HG03025 (cell line): ENCODE data around the gene MED22.
"Not testable (repeated sequence)": the region's sequence is repeated elsewhere in the genome, so short reads cannot be mapped to it uniquely, and the experiment has no call there.

Experiments used
- ATAC-seq: cut with Tn5 transposase; IDR thresholded peaks from one replicate; pipeline ENCODE4 v1.9.1; 2021; ENCODE audit warnings: mild to moderate bottlenecking, moderate library complexity; ENCODE audit not compliant: unreplicated experiment, low FRiP score

The MED22 gene

GRCh38 chr9:133339641-133340040, 8.3 kb downstream of the MED22 start:
- no peak for ATAC-seq

- ATAC-seq, result peak; percentile 64
Measured at GRCh38 chr9:133335924-133336811, 11.8 kb downstream of the MED22 start, which contains the start of gene SURF6. TSS of gene SURF6 (minus strand) at chr9:133336188. CDS start at chr9:133336132, 56 bp downstream.

- not testable (repeated sequence) for ATAC-seq
Measured at GRCh38 chr9:133334888-133335287, 13.0 kb downstream of the MED22 start.

GRCh38 chr9:133334161-133334560, 13.8 kb downstream of the MED22 start:
- no peak for ATAC-seq

GRCh38 chr9:133333566-133333965, 14.4 kb downstream of the MED22 start:
- no peak for ATAC-seq

- ATAC-seq, result no peak
Measured at GRCh38 chr9:133333011-133333410, 14.9 kb downstream of the MED22 start.

GRCh38 chr9:133332381-133332730, 15.6 kb downstream of the MED22 start:
- no peak for ATAC-seq

- no peak for ATAC-seq
Measured at GRCh38 chr9:133331641-133332380, 16.1 kb downstream of the MED22 start.

- ATAC-seq, result no peak
Measured at GRCh38 chr9:133331221-133331620, 16.7 kb downstream of the MED22 start.

- ATAC-seq, result not testable (repeated sequence)
Measured at GRCh38 chr9:133329306-133330156, 18.4 kb downstream of the MED22 start.

- ATAC-seq, result no peak
Measured at GRCh38 chr9:133327834-133328484, 20.0 kb downstream of the MED22 start.

- ATAC-seq, result not testable (repeated sequence)
Measured at GRCh38 chr9:133327021-133327420, 20.9 kb downstream of the MED22 start.

- no peak for ATAC-seq
Measured at GRCh38 chr9:133323991-133324703, 23.8 kb downstream of the MED22 start.

GRCh38 chr9:133323211-133323610, 24.7 kb downstream of the MED22 start:
- ATAC-seq, result no peak

- no peak for ATAC-seq
Measured at GRCh38 chr9:133322701-133323100, 25.2 kb downstream of the MED22 start.

GRCh38 chr9:133321411-133321935, 26.5 kb downstream of the MED22 start:
- ATAC-seq, result no peak

- ATAC-seq, result no peak
Measured at GRCh38 chr9:133320421-133320881, 27.5 kb downstream of the MED22 start.

- ATAC-seq, result not testable (repeated sequence)
Measured at GRCh38 chr9:133317551-133317950, 30.4 kb downstream of the MED22 start.

- no peak for ATAC-seq
Measured at GRCh38 chr9:133315997-133316396, 31.9 kb downstream of the MED22 start.
